GM19238 (cell line): ENCODE measurements around the gene SEC22A.

Experiments
- DNase-seq: peaks from one replicate; pipeline ENCODE4 v3.0.0; 2011; ENCODE audit warnings: low spot score; ENCODE audit not compliant: insufficient read length

SEC22A gene

GRCh38 chr3:123262868-123263267, 61.1 kb downstream of the SEC22A start:
- no peak for DNase-seq

GRCh38 chr3:123263941-123264340, 62.2 kb downstream of the SEC22A start:
- DNase-seq: no peak

GRCh38 chr3:123267821-123268220, 66.1 kb downstream of the SEC22A start:
- no peak for DNase-seq

GRCh38 chr3:123270818-123271217, 69.1 kb downstream of the SEC22A start:
- no peak for DNase-seq

- DNase-seq: no peak
Measured at GRCh38 chr3:123271466-123272159, 69.9 kb downstream of the SEC22A start.

- no peak for DNase-seq
Measured at GRCh38 chr3:123272547-123272946, 70.8 kb downstream of the SEC22A start.

- no peak for DNase-seq
Measured at GRCh38 chr3:123275691-123276090, 73.9 kb downstream of the SEC22A start.

- DNase-seq: no peak
Measured at GRCh38 chr3:123276346-123277006, 74.7 kb downstream of the SEC22A start.

- no peak for DNase-seq
Measured at GRCh38 chr3:123277106-123277505, 75.4 kb downstream of the SEC22A start.

- DNase-seq: no peak
Measured at GRCh38 chr3:123278446-123278845, 76.7 kb downstream of the SEC22A start.

- DNase-seq: no peak
Measured at GRCh38 chr3:123279121-123279520, 77.4 kb downstream of the SEC22A start.

- DNase-seq: no peak
Measured at GRCh38 chr3:123281406-123281805, 79.7 kb downstream of the SEC22A start.

GRCh38 chr3:123281929-123282328, 80.2 kb downstream of the SEC22A start:
- no peak for DNase-seq

GRCh38 chr3:123282461-123282860, 80.7 kb downstream of the SEC22A start:
- no peak for DNase-seq

GRCh38 chr3:123283074-123283473, 81.3 kb downstream of the SEC22A start:
- no peak for DNase-seq

GRCh38 chr3:123283657-123284398, 82.1 kb downstream of the SEC22A start:
- no peak for DNase-seq

GRCh38 chr3:123284399-123285010, 82.8 kb downstream of the SEC22A start:
- no peak for DNase-seq

- no peak for DNase-seq
Measured at GRCh38 chr3:123285066-123285465, 83.3 kb downstream of the SEC22A start.

- no peak for DNase-seq
Measured at GRCh38 chr3:123285479-123285878, 83.7 kb downstream of the SEC22A start.

GRCh38 chr3:123285931-123286307, 84.2 kb downstream of the SEC22A start:
- DNase-seq: no peak

GRCh38 chr3:123286308-123287023, 84.7 kb downstream of the SEC22A start:
- peak; percentile 70 for DNase-seq
